Measurements from ENCODE around the gene ZNF408. TPM values are rescaled to one million over a fixed set of nuclear protein-coding genes. Genes with fewer than 3 reads are reported as not detected.

The ZNF408 gene
- total RNA-seq, 1 experiment from 2014 or later, result 15.2 TPM

- H3K4me3 Mint-ChIP-seq, result no peak overlapping the region
- H3K9me3 Mint-ChIP-seq, result no peaks in the 10 kb centered on the region
- ChIA-PET POLR2A (no interaction called here), CTCF (interaction anchor here (1.9 kb wide), 1 partner anchor 427 kb away, joined by 7 read pairs; no protein-coding TSS in a partner anchor)
- H3K27ac Mint-ChIP-seq, result no peak overlapping the region
- ATAC-seq (no peak), DNase-seq (ENCODE audit: low spot score) (no peak)
- H3K4me1 Mint-ChIP-seq, result peaks cover 10% of the 10 kb centered on the region
- H3K36me3 Mint-ChIP-seq, result no peaks in the 10 kb centered on the region
- no peaks in the 10 kb centered on the region for H3K27me3 Mint-ChIP-seq (ENCODE audit: low read depth)
- no peak for TF ChIP-seq ZNF532 (CRISPR knock-in tag; IDR thresholded peaks at IDR 0.05; ENCODE audit: borderline replicate concordance)
- no peak for TF ChIP-seq TP53 (CRISPR knock-in tag; IDR thresholded peaks at IDR 0.05)
- no peak for TF ChIP-seq PREB (CRISPR knock-in tag; IDR thresholded peaks at IDR 0.05; ENCODE audit: borderline replicate concordance)
- no peak for TF ChIP-seq JAZF1 (CRISPR knock-in tag; IDR thresholded peaks at IDR 0.05)
- TF ChIP-seq ZSCAN18 (CRISPR knock-in tag; IDR thresholded peaks at IDR 0.05), result no peak
- TF ChIP-seq FOXJ3 (CRISPR knock-in tag; IDR thresholded peaks at IDR 0.05; ENCODE audit: borderline replicate concordance), result no peak
- TF ChIP-seq ZBTB21 (CRISPR knock-in tag; IDR thresholded peaks at IDR 0.05; ENCODE audit: borderline replicate concordance), result no peak
- peak; percentile 51; the same call in 1 of the 2 replicates for TF ChIP-seq GTF2I (CRISPR knock-in tag; conservative IDR thresholded peaks at IDR 0.05)
- no peak for TF ChIP-seq ZNF138 (CRISPR knock-in tag; conservative IDR thresholded peaks at IDR 0.05)
- TF ChIP-seq PRDM15 (CRISPR knock-in tag; IDR thresholded peaks at IDR 0.05), result no peak
- no peak for TF ChIP-seq RORB (CRISPR knock-in tag; IDR thresholded peaks at IDR 0.05)
- TF ChIP-seq AFF4 (CRISPR knock-in tag; IDR thresholded peaks at IDR 0.05; ENCODE audit: borderline replicate concordance), result no peak
- TF ChIP-seq STAT6 (CRISPR knock-in tag; conservative IDR thresholded peaks at IDR 0.05; ENCODE audit: low read depth), result no peak
- TF ChIP-seq NR1H2 (CRISPR knock-in tag; IDR thresholded peaks at IDR 0.05), result no peak
- no peak for TF ChIP-seq MYBL2 (CRISPR knock-in tag; IDR thresholded peaks at IDR 0.05)
- no peak for TF ChIP-seq NR2C2 (CRISPR knock-in tag; IDR thresholded peaks at IDR 0.05)
- 0 out of 2 replicates have a peak, but pooled peaks have one; percentile 26 for TF ChIP-seq IRF1 (CRISPR knock-in tag; IDR thresholded peaks at IDR 0.05)
Observed at GRCh38 chr11:46726206-46726862, 25.5 kb downstream of the ZNF408 start.
